OCI-LY1 (cell line): ENCODE measurements around the gene SIX2.

Source experiments
- EZH2 ChIP-seq: fragments of 200-600 bp; sonication (generic), shearing (Covaris generic); IDR thresholded peaks from 2 replicates; pipeline ENCODE4 v1.8.0; 2017; ENCODE audit warnings: borderline replicate concordance, mixed run types, mild to moderate bottlenecking, antibody characterized with exemption, low read length, moderate library complexity, mixed read lengths
- TF ChIP-seq, protein P1 (sequence below): fragments of 200-600 bp; sonication (generic), shearing (Covaris generic); IDR thresholded peaks from 2 replicates; pipeline ENCODE4 v1.5.1; 2017; ENCODE audit warnings: mild to moderate bottlenecking, antibody characterized with exemption, low read length, moderate library complexity, mixed read lengths

DNA sequence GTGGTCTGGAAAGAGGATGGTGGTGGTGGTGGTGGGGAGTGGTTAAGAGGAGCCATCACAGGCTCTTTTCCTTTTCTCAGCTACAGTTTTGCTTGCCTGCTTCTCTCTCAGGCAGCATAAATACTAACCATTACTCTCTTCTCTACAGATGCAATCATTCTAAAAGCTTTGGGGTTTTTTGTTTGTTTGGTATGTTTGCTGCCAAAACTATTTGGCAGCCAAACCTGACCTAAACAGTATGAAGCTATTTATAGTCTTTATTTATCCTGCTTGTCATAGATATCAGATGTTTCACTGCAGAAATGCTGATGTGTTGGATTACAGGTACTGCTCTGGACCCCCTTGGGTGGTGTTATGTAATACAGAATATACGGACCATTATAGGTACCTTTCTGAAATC is 52.4 kb downstream of the SIX2 start:
- TF ChIP-seq, protein P1, sequence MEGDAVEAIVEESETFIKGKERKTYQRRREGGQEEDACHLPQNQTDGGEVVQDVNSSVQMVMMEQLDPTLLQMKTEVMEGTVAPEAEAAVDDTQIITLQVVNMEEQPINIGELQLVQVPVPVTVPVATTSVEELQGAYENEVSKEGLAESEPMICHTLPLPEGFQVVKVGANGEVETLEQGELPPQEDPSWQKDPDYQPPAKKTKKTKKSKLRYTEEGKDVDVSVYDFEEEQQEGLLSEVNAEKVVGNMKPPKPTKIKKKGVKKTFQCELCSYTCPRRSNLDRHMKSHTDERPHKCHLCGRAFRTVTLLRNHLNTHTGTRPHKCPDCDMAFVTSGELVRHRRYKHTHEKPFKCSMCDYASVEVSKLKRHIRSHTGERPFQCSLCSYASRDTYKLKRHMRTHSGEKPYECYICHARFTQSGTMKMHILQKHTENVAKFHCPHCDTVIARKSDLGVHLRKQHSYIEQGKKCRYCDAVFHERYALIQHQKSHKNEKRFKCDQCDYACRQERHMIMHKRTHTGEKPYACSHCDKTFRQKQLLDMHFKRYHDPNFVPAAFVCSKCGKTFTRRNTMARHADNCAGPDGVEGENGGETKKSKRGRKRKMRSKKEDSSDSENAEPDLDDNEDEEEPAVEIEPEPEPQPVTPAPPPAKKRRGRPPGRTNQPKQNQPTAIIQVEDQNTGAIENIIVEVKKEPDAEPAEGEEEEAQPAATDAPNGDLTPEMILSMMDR, result no peak
- no peak for TF ChIP-seq EZH2
